ENCODE data around the gene RFX2.

- no peak for TF ChIP-seq CTCF (IDR thresholded peaks at IDR 0.05)
- no peak for TF ChIP-seq POLR2A (IDR thresholded peaks at IDR 0.05)
These were observed 53.3 kb downstream of the RFX2 start for GRCh38 chr19:6056801-6057650.

Data from right lobe of liver (tissue), 4 donors.